Epithelial cell of prostate (primary cell): ENCODE measurements around the gene IPO8.
"Not testable (repeated sequence)": the region's sequence is repeated elsewhere in the genome, so short reads cannot be mapped to it uniquely, and the experiment has no call there.

Experiments used
- DNase-seq: peaks from one replicate; pipeline ENCODE4 v3.0.0-alpha.2; 2011; ENCODE audit warnings: low read depth, low spot score
- H3K27ac ChIP-seq: fragments of 450-650 bp; 2 replicates; pipeline ENCODE4 v1.5.1; 2017; ENCODE audit warnings: mild to moderate bottlenecking

Gene IPO8

GRCh38 chr12:30691122-30691879 lies 4.4 kb downstream of the IPO8 start:
- no peak for DNase-seq
- H3K27ac ChIP-seq = peak overlapping the region; percentile 21

GRCh38 chr12:30687265-30687986 lies 8.2 kb downstream of the IPO8 start:
- H3K27ac ChIP-seq = no peak overlapping the region
- DNase-seq = no peak

- H3K27ac ChIP-seq = no peak overlapping the region
- no peak for DNase-seq
These were observed 16.4 kb downstream of the IPO8 start for GRCh38 chr12:30679241-30679640.

- DNase-seq = no peak
- no peak overlapping the region for H3K27ac ChIP-seq
These were observed 17.4 kb downstream of the IPO8 start for GRCh38 chr12:30678221-30678620.

GRCh38 chr12:30661210-30661609 lies 34.5 kb downstream of the IPO8 start:
- DNase-seq = no peak
- H3K27ac ChIP-seq = no peak overlapping the region

- DNase-seq = no peak
- H3K27ac ChIP-seq = no peak overlapping the region
These were observed 43.5 kb downstream of the IPO8 start for GRCh38 chr12:30652034-30652696.

GRCh38 chr12:30646821-30647220 lies 48.8 kb downstream of the IPO8 start:
- H3K27ac ChIP-seq = no peak overlapping the region
- DNase-seq = no peak

- H3K27ac ChIP-seq = no peak overlapping the region
- DNase-seq = no peak
These were observed 52.3 kb downstream of the IPO8 start for GRCh38 chr12:30643366-30643765.

- H3K27ac ChIP-seq = no peak overlapping the region
- no peak for DNase-seq
These were observed 55.3 kb downstream of the IPO8 start for GRCh38 chr12:30640392-30640791.

GRCh38 chr12:30635385-30635784 lies 60.3 kb downstream of the IPO8 start:
- no peak overlapping the region for H3K27ac ChIP-seq
- DNase-seq = no peak

GRCh38 chr12:30631740-30632139 lies 63.9 kb downstream of the IPO8 start:
- no peak overlapping the region for H3K27ac ChIP-seq
- no peak for DNase-seq

- H3K27ac ChIP-seq = no peak overlapping the region
- DNase-seq = no peak
These were observed 64.7 kb downstream of the IPO8 start for GRCh38 chr12:30630979-30631285.

- DNase-seq = no peak
- no peak overlapping the region for H3K27ac ChIP-seq
These were observed 65.3 kb downstream of the IPO8 start for GRCh38 chr12:30630076-30630978.

- DNase-seq = no peak
- no peak overlapping the region for H3K27ac ChIP-seq
These were observed 68.8 kb downstream of the IPO8 start for GRCh38 chr12:30626847-30627246.

GRCh38 chr12:30624009-30624408 lies 71.7 kb downstream of the IPO8 start:
- no peak overlapping the region for H3K27ac ChIP-seq
- DNase-seq = no peak

GRCh38 chr12:30622509-30622908 lies 73.2 kb downstream of the IPO8 start:
- H3K27ac ChIP-seq = no peak overlapping the region
- peak; percentile 64 for DNase-seq

GRCh38 chr12:30621663-30622241 lies 73.9 kb downstream of the IPO8 start:
- not testable (repeated sequence) for DNase-seq

GRCh38 chr12:30617346-30618016 lies 78.2 kb downstream of the IPO8 start:
- no peak for DNase-seq
- H3K27ac ChIP-seq = no peak overlapping the region

More at GRCh38 chr12:30621663-30622241, 73.9 kb downstream of the IPO8 start:
- not testable (repeated sequence) for H3K27ac ChIP-seq

- H3K27ac ChIP-seq = no peak overlapping the region
- no peak for DNase-seq
These were observed 81.6 kb downstream of the IPO8 start for GRCh38 chr12:30614031-30614430.
